B cell (primary cell): Measurements from ENCODE around the gene NCOA3. TPM values are rescaled to one million over a fixed set of nuclear protein-coding genes. Genes with fewer than 3 reads are reported as not detected.
A peak's percentile ranks its signal among the peaks of the same experiment; 100 is the strongest.

Experiments used
- ATAC-seq: fragments of 200-7000 bp; cut with Tn5 transposase; one replicate; pipeline ENCODE4 v1.10.0; 2021; ENCODE audit warnings: low read depth, mild to moderate bottlenecking, moderate number of reproducible peaks, moderate library complexity
- CTCF ChIA-PET: fragments of 350-600 bp; sonication (Branson Sonifier 250); formaldehyde crosslinking; loops from one replicate; lab custom pipeline; 2021; ENCODE audit warnings: antibody characterized with exemption, inconsistent platforms; lab: Charles Lee
- POLR2A ChIA-PET: fragments of 350-600 bp; sonication (Branson Sonifier 250); formaldehyde crosslinking; loops from one replicate; lab custom pipeline; 2021; ENCODE audit warnings: antibody characterized with exemption; lab: Charles Lee
- DNase-seq: peaks from one replicate; pipeline ENCODE4 v3.0.0; 2013
- H2AFZ ChIP-seq: 2 replicates; pipeline ENCODE4 v1.6.1; 2012; ENCODE audit warnings: mild to moderate bottlenecking, low read depth, low read length; ENCODE audit not compliant: insufficient read depth, poor library complexity, severe bottlenecking
- H3K27ac ChIP-seq, 2 donors: 1 replicate in 1 of 2; 2 replicates in 1 of 2; pipeline ENCODE4 v1.5.1; 2012 to 2013; ENCODE audit warnings: low read length in 2 of 2, mild to moderate bottlenecking in 2 of 2, moderate library complexity in 1 of 2
- H3K27me3 ChIP-seq, 4 experiments: fragments of 200-600 bp in 1 of 4; sonication (generic) in 1 of 4; replicated peaks in 1 of 4; 1 replicate in 2 of 4; 2 replicates in 2 of 4; pipeline versions ENCODE4 v1.6.1 to v1.7.0; 2013 to 2016; ENCODE audit warnings: low read length in 3 of 4, mild to moderate bottlenecking in 2 of 4, mixed read lengths in 1 of 4, moderate library complexity in 1 of 4; ENCODE audit not compliant: insufficient read depth in 4 of 4, control insufficient read depth in 3 of 4; ENCODE audit errors: control extremely low read depth in 1 of 4
- H3K36me3 ChIP-seq, 2 experiments: replicated peaks in 1 of 2; 1 replicate in 1 of 2; 2 replicates in 1 of 2; pipeline versions ENCODE4 v1.6.1 to v1.7.1; 2013; ENCODE audit warnings: low read length in 1 of 2; ENCODE audit not compliant: insufficient read depth in 2 of 2, control insufficient read depth in 1 of 2; ENCODE audit errors: control extremely low read depth in 1 of 2, extremely low read depth in 1 of 2
- H3K4me1 ChIP-seq, 2 donors: fragments of 200-600 bp in 1 of 2; sonication (generic) in 1 of 2; 1 replicate in 1 of 2; 2 replicates in 1 of 2; pipeline versions ENCODE4 v1.5.1 to v1.6.1; 2013 to 2017; ENCODE audit warnings: low read length in 2 of 2; ENCODE audit not compliant: control insufficient read depth in 2 of 2, insufficient read depth in 2 of 2
- H3K4me2 ChIP-seq: replicated peaks from 2 replicates; pipeline ENCODE3; 2012; ENCODE audit warnings: mild to moderate bottlenecking, low read depth, low read length; ENCODE audit not compliant: poor library complexity, severe bottlenecking
- H3K4me3 ChIP-seq, 5 experiments: fragments of 200-600 bp in 1 of 5; sonication (generic) in 1 of 5; 1 replicate in 3 of 5; 2 replicates in 2 of 5; pipeline versions ENCODE4 v1.5.1 to v1.7.0; 2011 to 2016; ENCODE audit warnings: low read length in 4 of 5, mild to moderate bottlenecking in 4 of 5, low read depth in 2 of 5, control low read depth in 1 of 5, moderate library complexity in 1 of 5; ENCODE audit not compliant: insufficient read depth in 1 of 5; ENCODE audit errors: control extremely low read depth in 1 of 5, extremely low read depth in 1 of 5
- H3K79me2 ChIP-seq: fragments of 200-600 bp; sonication (generic); one replicate; pipeline ENCODE4 v1.6.0; 2016; ENCODE audit warnings: low read length; ENCODE audit not compliant: control insufficient read depth, insufficient read depth
- H3K9ac ChIP-seq: fragments of 200-600 bp; sonication (generic); 2 replicates; pipeline ENCODE4 v1.6.1; 2017; ENCODE audit warnings: mild to moderate bottlenecking, low read length, moderate library complexity
- H3K9me3 ChIP-seq, 3 donors: one replicate each; pipeline versions ENCODE4 v1.6.1 to v1.7.1; 2013; ENCODE audit warnings: low read length in 2 of 3; ENCODE audit not compliant: control insufficient read depth in 2 of 3, insufficient read depth in 1 of 3; ENCODE audit errors: control extremely low read depth in 1 of 3
- H4K20me1 ChIP-seq: 2 replicates; pipeline ENCODE4 v1.6.0; 2012; ENCODE audit warnings: mild to moderate bottlenecking, low read length; ENCODE audit not compliant: insufficient read depth, control insufficient read depth, poor library complexity, severe bottlenecking
- H3K27ac Mint-ChIP-seq: one replicate; pipeline ENCODE4 v1.8.0; 2021; ENCODE audit warnings: mixed read lengths
- H3K27me3 Mint-ChIP-seq: one replicate; pipeline ENCODE4 v1.8.0; 2021; ENCODE audit warnings: mixed read lengths
- H3K4me1 Mint-ChIP-seq: one replicate; pipeline ENCODE4 v1.8.0; 2021; ENCODE audit warnings: mixed read lengths
- H3K4me3 Mint-ChIP-seq: one replicate; pipeline ENCODE4 v1.8.0; 2021; ENCODE audit warnings: mixed read lengths
- H3K9me3 Mint-ChIP-seq: one replicate; pipeline ENCODE4 v1.8.0; 2022; ENCODE audit warnings: mixed read lengths; ENCODE audit not compliant: insufficient read depth
- EZH2 ChIP-seq: IDR thresholded peaks from 2 replicates; pipeline ENCODE4 v1.6.1; 2012; ENCODE audit warnings: borderline replicate concordance, low read depth, mild to moderate bottlenecking, moderate library complexity, low read length; ENCODE audit not compliant: insufficient read depth, poor library complexity, severe bottlenecking
- WGBS: methylation state at CpG from one replicate; pipeline ENCODE4 v1.1.5; 2013; ENCODE audit warnings: missing lambda C conversion rate; ENCODE audit not compliant: insufficient coverage; 5-methylcytosine and 5-hydroxymethylcytosine counted together
- intact Hi-C: fragments of 100-400 bp; cut with micrococcal nuclease; formaldehyde crosslinking; loops from one replicate; pipeline ENCODE4 v1.10.0; 2022
- polyA plus RNA-seq: library from polyadenylated mRNA; depleted of rRNA; stranded (reverse); fragments of >200 nt; gene quantifications from 2 replicates; pipeline ENCODE4 v1.2.3, GENCODE V29; 2012
- total RNA-seq, 2 donors: library from RNA; stranded (reverse); fragments of 120-200 nt in 1 of 2; gene quantifications; 1 replicate in 1 of 2; 2 replicates in 1 of 2; pipeline versions ENCODE4 v1.2.3 to v1.2.4, GENCODE V29; 2013 to 2022
- TF ChIP-seq, protein P1 (sequence below): fragments of 200-600 bp; IDR thresholded peaks from one replicate; pipeline ENCODE4 v1.8.0; 2022; ENCODE audit warnings: antibody characterized with exemption, mild to moderate bottlenecking

Gene NCOA3
- total and polyA plus RNA-seq, 2 donors (not counting 1 experiment from before 2014, with no cell fraction given), result 54.0 to 309 TPM

DNA sequence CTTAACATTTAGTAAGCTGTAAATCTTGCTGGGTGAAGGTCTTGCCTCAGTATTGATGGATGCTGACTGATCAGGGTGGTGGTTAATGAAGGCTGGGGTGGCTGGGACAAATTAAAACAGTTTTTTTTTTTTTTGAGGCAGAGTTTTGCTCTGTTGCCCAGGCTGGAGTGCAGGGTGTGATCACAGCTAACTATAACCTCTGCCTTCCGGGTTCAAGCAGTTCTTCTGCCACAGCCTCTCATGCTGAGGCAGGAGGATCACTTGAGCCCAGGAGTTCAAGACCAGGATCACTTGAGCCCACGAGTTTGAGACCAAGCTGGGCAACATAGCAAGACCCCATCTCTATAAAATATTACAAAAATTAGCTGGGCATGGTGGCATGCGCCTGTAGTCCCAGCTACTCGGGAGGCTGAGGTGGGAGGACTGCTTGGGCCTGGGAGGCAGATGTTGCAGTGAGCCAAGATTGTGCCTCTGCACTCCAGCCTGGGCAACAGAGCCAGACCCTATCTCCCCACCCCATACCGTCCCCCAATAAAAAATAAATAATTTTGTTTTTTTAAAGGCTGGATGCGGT, 67.2 kb downstream of the NCOA3 start:
- peaks cover 10 to 46% of the 10 kb centered on the region in 2 experiments for H3K36me3 ChIP-seq
- H3K79me2 ChIP-seq, result peaks cover 100% of the 10 kb centered on the region

DNA sequence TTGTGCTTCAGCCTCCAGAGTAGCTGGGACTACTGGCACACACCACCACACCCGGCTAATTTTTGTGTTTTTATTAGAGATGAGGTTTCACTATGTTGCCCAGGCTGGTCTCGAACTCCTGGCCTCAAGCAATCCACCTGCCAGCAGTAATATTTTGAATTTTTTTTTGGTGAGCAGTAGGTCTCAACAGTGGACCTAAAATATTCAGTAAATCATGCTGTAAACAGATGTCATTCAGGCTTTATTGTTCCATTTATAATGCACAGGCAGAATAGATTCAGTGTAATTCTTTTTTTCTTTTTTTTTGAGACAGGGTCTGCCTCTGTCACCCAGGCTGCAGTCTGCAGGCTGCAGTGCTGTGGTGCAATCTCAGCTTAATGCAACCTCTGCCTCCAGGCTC, 69.7 kb downstream of the NCOA3 start:
- TF ChIP-seq, protein P1, sequence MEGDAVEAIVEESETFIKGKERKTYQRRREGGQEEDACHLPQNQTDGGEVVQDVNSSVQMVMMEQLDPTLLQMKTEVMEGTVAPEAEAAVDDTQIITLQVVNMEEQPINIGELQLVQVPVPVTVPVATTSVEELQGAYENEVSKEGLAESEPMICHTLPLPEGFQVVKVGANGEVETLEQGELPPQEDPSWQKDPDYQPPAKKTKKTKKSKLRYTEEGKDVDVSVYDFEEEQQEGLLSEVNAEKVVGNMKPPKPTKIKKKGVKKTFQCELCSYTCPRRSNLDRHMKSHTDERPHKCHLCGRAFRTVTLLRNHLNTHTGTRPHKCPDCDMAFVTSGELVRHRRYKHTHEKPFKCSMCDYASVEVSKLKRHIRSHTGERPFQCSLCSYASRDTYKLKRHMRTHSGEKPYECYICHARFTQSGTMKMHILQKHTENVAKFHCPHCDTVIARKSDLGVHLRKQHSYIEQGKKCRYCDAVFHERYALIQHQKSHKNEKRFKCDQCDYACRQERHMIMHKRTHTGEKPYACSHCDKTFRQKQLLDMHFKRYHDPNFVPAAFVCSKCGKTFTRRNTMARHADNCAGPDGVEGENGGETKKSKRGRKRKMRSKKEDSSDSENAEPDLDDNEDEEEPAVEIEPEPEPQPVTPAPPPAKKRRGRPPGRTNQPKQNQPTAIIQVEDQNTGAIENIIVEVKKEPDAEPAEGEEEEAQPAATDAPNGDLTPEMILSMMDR, result no peak
- no peak for TF ChIP-seq EZH2
- Mint-ChIP-seq H3K4me1 (peaks cover 76% of the 10 kb centered on the region), H3K27me3 (no peaks in the 10 kb centered on the region), H3K9me3 (no peaks in the 10 kb centered on the region), H3K27ac (no peak overlapping the region), H3K4me3 (no peak overlapping the region)
- ChIA-PET POLR2A (interaction anchor here (0.7 to 0.9 kb wide), 2 partner anchors 19 to 53 kb away, joined by 3 read pairs; no protein-coding TSS in a partner anchor), CTCF (interaction anchor here (1.4 kb wide), 1 partner anchor 187 kb away, joined by 4 read pairs; no protein-coding TSS in a partner anchor)
- Histone ChIP-seq H3K36me3 (peaks cover 8 to 43% of the 10 kb centered on the region in 2 experiments), H3K4me3 (no peak overlapping the region), H3K4me2 (peak overlapping the region; percentile 1), H3K9me3 (peaks cover 0 to 11% (median 5%) of the 10 kb centered on the region in 3 donors), H2AFZ (no peak overlapping the region), H4K20me1 (peaks cover 79% of the 10 kb centered on the region), H3K4me1 (peaks cover 57 to 70% of the 10 kb centered on the region in 2 donors), H3K27ac (peak overlapping the region in 1 of 2 donors; percentile 53), H3K79me2 (peaks cover 100% of the 10 kb centered on the region), H3K9ac (no peak overlapping the region), H3K27me3 (no peaks in the 10 kb centered on the region)
- WGBS, result no CpG with 5 or more reads among the region's 2 CpGs
- intact Hi-C loops, result no loop called here
- DNase-seq (no peak), ATAC-seq (no peak)

More for the DNA sequence above, 67.2 kb downstream of the NCOA3 start:
- H2AFZ ChIP-seq, result no peak overlapping the region
- DNase-seq (no peak), ATAC-seq (no peak)
- intact Hi-C loops, result no loop called here
- Mint-ChIP-seq H3K27me3 (no peaks in the 10 kb centered on the region), H3K4me1 (peaks cover 81% of the 10 kb centered on the region), H3K4me3 (no peak overlapping the region), H3K27ac (no peak overlapping the region), H3K9me3 (no peaks in the 10 kb centered on the region)
- H3K27ac ChIP-seq, result peak overlapping the region in 1 of 2 donors; percentile 51
- H3K9ac ChIP-seq, result no peak overlapping the region
- WGBS, result 100% methylated on average over 2 of the region's 6 CpGs
- peaks cover 0 to 11% (median 5%) of the 10 kb centered on the region in 3 donors for H3K9me3 ChIP-seq
- POLR2A ChIA-PET, result no interaction called here
- no peaks in the 10 kb centered on the region for H3K27me3 ChIP-seq
- H3K4me3 ChIP-seq, result no peak overlapping the region
- peaks cover 84% of the 10 kb centered on the region for H4K20me1 ChIP-seq
- no peak overlapping the region for H3K4me2 ChIP-seq
- H3K4me1 ChIP-seq, result peaks cover 53 to 69% of the 10 kb centered on the region in 2 donors
- CTCF ChIA-PET, result interaction anchor here (1.0 to 1.3 kb wide), 3 partner anchors 45 to 296 kb away, joined by 4 to 6 read pairs (median 4); no protein-coding TSS in a partner anchor
- TF ChIP-seq, protein P1, result no peak
- TF ChIP-seq EZH2, result no peak
